Cardiac fibroblast (primary cell): ENCODE data around the gene KDM4E.

Experiments
- DNase-seq, 2 donors: peaks; one replicate each; pipeline versions ENCODE4 v3.0.0 to v3.0.0-alpha.2; 2010; ENCODE audit warnings: low read depth in 2 of 2
- H3K4me3 ChIP-seq, 2 donors: replicated peaks in 1 of 2; 1 replicate in 1 of 2; 2 replicates in 1 of 2; pipeline ENCODE4 v1.5.1; 2011; ENCODE audit warnings: low read depth in 2 of 2, low read length in 2 of 2, mild to moderate bottlenecking in 2 of 2, moderate library complexity in 1 of 2
- TF ChIP-seq, protein P1 (sequence below): IDR thresholded peaks from one replicate; pipeline ENCODE4 v1.5.1; 2011; ENCODE audit warnings: low read depth, mild to moderate bottlenecking, low read length, inconsistent platforms

The KDM4E gene

DNA sequence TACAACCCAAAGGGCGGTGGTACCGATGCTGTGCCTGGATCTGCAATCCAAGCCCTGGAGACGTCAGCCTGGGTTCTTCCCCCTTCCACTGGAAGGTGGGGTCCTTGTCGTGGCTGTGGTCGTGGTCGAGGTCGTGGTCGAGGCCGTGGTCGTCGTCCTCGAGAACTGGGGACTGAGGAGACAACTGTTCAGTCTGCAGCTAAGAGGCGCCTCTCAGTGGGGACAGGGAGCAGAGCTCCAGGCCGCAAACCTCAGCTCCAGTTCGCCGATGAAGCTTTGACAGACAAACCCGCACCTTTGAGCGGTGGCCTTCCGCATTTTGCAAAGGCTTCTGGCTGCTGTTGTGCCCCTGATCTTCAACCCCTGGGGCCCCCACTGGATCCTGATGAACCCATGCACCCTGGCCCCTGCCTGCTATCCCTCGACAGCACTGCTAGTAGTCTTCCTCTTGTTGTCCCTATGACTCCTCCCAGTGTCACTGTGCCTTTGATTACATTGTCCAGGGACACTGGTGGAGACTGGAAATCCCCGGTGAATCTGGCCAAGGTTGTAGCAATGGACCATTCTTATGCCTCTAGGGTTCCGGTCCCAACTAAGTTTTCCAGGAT, 25.6 kb downstream of the KDM4E start:
- TF ChIP-seq, protein P1, sequence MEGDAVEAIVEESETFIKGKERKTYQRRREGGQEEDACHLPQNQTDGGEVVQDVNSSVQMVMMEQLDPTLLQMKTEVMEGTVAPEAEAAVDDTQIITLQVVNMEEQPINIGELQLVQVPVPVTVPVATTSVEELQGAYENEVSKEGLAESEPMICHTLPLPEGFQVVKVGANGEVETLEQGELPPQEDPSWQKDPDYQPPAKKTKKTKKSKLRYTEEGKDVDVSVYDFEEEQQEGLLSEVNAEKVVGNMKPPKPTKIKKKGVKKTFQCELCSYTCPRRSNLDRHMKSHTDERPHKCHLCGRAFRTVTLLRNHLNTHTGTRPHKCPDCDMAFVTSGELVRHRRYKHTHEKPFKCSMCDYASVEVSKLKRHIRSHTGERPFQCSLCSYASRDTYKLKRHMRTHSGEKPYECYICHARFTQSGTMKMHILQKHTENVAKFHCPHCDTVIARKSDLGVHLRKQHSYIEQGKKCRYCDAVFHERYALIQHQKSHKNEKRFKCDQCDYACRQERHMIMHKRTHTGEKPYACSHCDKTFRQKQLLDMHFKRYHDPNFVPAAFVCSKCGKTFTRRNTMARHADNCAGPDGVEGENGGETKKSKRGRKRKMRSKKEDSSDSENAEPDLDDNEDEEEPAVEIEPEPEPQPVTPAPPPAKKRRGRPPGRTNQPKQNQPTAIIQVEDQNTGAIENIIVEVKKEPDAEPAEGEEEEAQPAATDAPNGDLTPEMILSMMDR, result no peak
- no peak overlapping the region for H3K4me3 ChIP-seq
- no peak for DNase-seq

DNA sequence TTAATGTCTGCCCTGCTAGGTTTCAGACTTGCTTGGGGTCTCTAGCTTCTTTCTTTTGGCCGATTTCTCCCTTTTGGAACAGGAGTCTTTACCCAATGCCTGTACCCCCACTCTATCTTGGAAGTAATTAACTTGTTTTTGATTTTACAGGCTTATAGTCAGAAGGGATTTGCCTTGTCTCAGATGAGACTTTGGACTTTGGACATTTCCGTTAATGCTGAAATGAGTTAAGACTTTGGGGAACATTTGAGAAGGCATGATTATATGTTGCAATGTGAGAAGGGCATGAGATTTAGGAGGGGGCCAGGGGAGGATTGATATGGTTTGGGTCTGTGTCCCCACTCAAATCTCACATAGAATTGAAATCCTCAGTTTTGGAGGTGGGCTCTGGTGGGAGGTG, 29.3 kb downstream of the KDM4E start:
- H3K4me3 ChIP-seq, result no peak overlapping the region
- TF ChIP-seq, protein P1, result no peak
- no peak for DNase-seq

DNA sequence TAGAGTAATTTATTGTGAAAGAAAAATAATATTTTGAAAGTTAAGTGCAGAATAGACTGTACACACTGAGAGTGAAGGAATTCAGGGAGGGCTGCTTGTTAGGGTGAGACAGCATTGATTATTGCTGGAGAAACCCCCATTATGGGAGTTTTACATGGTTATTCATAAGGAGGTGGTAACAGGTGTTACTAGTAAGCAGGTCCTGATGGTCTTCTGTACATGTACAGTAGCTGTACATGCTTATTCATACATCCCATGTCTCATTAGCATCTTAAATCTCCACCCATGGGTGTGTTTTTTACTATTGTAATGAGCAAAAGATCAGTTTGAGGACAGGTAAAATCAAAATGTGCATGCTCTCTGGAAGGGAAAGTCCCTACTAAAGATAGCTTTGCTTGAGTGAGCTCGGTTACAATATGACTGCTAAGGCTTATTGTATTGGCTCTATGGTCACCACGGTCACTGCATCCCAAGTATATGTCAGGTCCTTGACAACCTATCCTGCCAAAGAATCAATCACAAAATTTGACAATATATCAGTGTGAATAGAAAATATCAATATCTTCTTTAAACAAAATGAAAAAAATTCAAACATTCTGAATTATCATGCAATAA, 30.3 kb downstream of the KDM4E start:
- no peak for DNase-seq
- TF ChIP-seq, protein P1, result no peak

DNA sequence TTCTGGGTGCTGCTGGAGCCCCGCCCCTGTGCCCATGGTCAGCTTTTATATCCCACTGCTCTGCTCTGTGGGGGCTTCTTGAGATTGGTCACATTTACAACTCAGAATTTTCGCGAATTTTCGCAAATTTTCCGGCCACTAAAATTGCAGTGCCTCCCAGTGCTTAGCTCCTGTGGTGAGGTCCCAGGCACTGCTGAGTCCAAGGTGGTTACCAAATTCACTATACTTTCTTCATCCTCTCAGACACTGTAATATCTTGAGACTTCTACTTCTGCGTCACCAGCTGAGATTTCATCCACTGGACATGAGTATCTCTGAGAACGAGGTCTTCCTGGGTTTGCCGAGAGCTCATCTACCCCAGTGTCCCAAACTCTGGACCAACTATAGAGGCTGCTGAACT, 32.9 kb downstream of the KDM4E start:
- TF ChIP-seq, protein P1, result no peak
- no peak for DNase-seq
- no peak overlapping the region for H3K4me3 ChIP-seq

More for the DNA sequence above, 30.3 kb downstream of the KDM4E start:
- H3K4me3 ChIP-seq, result no peak overlapping the region

DNA sequence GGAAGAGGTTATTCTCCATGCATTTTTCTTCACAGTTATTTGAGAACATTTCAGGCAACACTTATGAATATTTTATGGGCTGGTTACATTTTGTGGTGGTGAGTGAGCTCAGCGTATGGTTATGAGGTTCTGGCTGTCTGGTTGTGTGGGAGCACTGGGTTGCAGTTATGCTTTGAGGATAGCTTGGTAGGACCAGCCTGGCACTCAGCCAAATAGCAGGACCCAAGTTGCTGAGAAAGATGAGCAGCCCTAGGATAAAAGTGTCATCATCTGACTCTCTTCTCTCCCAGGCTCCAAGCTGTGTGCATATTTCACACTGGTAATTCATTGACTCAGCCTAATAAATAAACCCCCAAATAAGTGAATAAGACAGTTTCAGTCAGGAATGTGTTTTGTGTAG, 33.6 kb downstream of the KDM4E start:
- no peak for DNase-seq
- no peak overlapping the region for H3K4me3 ChIP-seq
- TF ChIP-seq, protein P1, result no peak

DNA sequence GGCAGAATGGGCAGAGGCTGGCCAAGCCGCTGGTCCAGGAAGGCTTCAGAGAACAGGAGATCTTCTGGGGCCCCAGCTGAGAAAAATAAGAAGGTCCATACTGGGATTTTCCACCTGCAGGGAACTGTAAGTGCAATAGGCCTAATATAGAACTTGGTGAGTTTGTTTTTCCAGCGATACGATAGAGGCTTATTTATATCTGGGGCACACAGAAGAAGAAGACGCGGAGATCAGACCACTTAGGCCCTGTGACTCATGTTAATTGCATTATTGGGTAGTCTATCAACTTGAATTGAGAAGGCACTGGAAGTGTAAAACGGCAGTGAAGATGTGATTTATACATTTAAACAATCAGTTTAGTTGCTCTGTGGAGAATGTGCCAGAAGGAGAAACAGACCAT, 34.0 kb downstream of the KDM4E start:
- TF ChIP-seq, protein P1, result no peak
- DNase-seq, result no peak
- no peak overlapping the region for H3K4me3 ChIP-seq
